ENCODE measurements around the gene TSPEAR. TPM values are rescaled to one million over a fixed set of nuclear protein-coding genes. Genes with fewer than 3 reads are reported as not detected.

Gene TSPEAR
- total RNA-seq, 2 donors from 2014 or later: 0.85 TPM; not detected in 1

- H3K36me3 ChIP-seq: no peaks in the 10 kb centered on the region
- no peak overlapping the region for H3K4me3 ChIP-seq
- TF ChIP-seq POLR2A (IDR thresholded peaks at IDR 0.05): no peak
- no peak for TF ChIP-seq POLR2AphosphoS5 (IDR thresholded peaks at IDR 0.05)
- TF ChIP-seq, protein P1, sequence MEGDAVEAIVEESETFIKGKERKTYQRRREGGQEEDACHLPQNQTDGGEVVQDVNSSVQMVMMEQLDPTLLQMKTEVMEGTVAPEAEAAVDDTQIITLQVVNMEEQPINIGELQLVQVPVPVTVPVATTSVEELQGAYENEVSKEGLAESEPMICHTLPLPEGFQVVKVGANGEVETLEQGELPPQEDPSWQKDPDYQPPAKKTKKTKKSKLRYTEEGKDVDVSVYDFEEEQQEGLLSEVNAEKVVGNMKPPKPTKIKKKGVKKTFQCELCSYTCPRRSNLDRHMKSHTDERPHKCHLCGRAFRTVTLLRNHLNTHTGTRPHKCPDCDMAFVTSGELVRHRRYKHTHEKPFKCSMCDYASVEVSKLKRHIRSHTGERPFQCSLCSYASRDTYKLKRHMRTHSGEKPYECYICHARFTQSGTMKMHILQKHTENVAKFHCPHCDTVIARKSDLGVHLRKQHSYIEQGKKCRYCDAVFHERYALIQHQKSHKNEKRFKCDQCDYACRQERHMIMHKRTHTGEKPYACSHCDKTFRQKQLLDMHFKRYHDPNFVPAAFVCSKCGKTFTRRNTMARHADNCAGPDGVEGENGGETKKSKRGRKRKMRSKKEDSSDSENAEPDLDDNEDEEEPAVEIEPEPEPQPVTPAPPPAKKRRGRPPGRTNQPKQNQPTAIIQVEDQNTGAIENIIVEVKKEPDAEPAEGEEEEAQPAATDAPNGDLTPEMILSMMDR (IDR thresholded peaks at IDR 0.05): no peak
- H3K27me3 ChIP-seq (replicated peaks; ENCODE audit: insufficient read depth): no peaks in the 10 kb centered on the region
- no peaks in the 10 kb centered on the region for H3K9me3 ChIP-seq
- 85% methylated on average over 11 of the region's 11 CpGs for WGBS
- no peak for DNase-seq (ENCODE audit: low spot score)
- intact Hi-C loops (cut with DNase I): no loop called here
- H3K4me1 ChIP-seq (replicated peaks): peaks cover 3% of the 10 kb centered on the region
- H3K27ac ChIP-seq: no peak overlapping the region
These were observed 21.6 kb upstream of the TSPEAR start for GRCh38 chr21:44732956-44733355.

- Histone ChIP-seq H3K27ac (no peak overlapping the region), H3K4me1 (replicated peaks) (peaks cover 3% of the 10 kb centered on the region), H3K4me3 (no peak overlapping the region), H3K36me3 (no peaks in the 10 kb centered on the region), H3K27me3 (replicated peaks; ENCODE audit: insufficient read depth) (peaks cover under 1% of the 10 kb centered on the region), H3K9me3 (no peaks in the 10 kb centered on the region)
- TF ChIP-seq POLR2AphosphoS5 (IDR thresholded peaks at IDR 0.05): no peak
- TF ChIP-seq, protein P1 (IDR thresholded peaks at IDR 0.05): no peak
- no peak for TF ChIP-seq POLR2A (IDR thresholded peaks at IDR 0.05)
- intact Hi-C loops (cut with DNase I): no loop called here
- 96% methylated on average over 10 of the region's 10 CpGs for WGBS
- no peak for DNase-seq (ENCODE audit: low spot score)
These were observed 20.9 kb upstream of the TSPEAR start for GRCh38 chr21:44732263-44732662.

GRCh38 chr21:44730951-44731579 is 19.7 kb upstream of the TSPEAR start:
- H3K4me3 ChIP-seq: no peak overlapping the region
- 63% methylated on average over 9 of the region's 9 CpGs for WGBS
- no peaks in the 10 kb centered on the region for H3K9me3 ChIP-seq
- intact Hi-C loops (cut with DNase I): no loop called here
- no peak overlapping the region for H3K27ac ChIP-seq
- peaks cover 4% of the 10 kb centered on the region for H3K27me3 ChIP-seq (replicated peaks; ENCODE audit: insufficient read depth)
- no peaks in the 10 kb centered on the region for H3K36me3 ChIP-seq
- no peak for DNase-seq (ENCODE audit: low spot score)
- TF ChIP-seq, protein P1 (IDR thresholded peaks at IDR 0.05): no peak
- no peak for TF ChIP-seq POLR2AphosphoS5 (IDR thresholded peaks at IDR 0.05)
- TF ChIP-seq POLR2A (IDR thresholded peaks at IDR 0.05): no peak
- H3K4me1 ChIP-seq (replicated peaks): no peaks in the 10 kb centered on the region

DNA sequence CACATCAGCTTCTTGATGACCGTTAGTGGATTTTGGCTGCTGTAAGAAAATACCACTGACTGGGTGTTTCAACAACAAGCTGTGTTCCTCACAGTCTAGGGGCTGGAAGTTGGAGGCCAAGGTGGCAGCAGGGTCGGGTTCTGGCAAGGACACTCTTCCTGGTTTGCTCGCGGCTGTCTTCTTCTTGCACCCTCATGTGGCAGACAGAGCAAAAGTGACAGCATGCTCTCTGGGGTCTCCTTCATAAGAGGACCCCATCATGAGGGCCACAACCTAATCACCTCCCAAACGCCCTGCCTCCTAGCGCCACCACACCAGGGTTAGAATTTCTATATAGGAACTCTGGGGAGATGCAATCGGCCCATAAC is 18.6 kb upstream of the TSPEAR start:
- 87% methylated on average over 7 of the region's 7 CpGs for WGBS
- no peak overlapping the region for H3K27ac ChIP-seq
- peaks cover 4% of the 10 kb centered on the region for H3K27me3 ChIP-seq (replicated peaks; ENCODE audit: insufficient read depth)
- intact Hi-C loops (cut with DNase I): no loop called here
- H3K36me3 ChIP-seq: no peaks in the 10 kb centered on the region
- TF ChIP-seq POLR2A (IDR thresholded peaks at IDR 0.05) (no peak), POLR2AphosphoS5 (IDR thresholded peaks at IDR 0.05) (no peak)
- TF ChIP-seq, protein P1 (IDR thresholded peaks at IDR 0.05): no peak
- H3K4me3 ChIP-seq: no peak overlapping the region
- no peak for DNase-seq (ENCODE audit: low spot score)
- no peaks in the 10 kb centered on the region for H3K9me3 ChIP-seq
- H3K4me1 ChIP-seq (replicated peaks): no peaks in the 10 kb centered on the region

DNA sequence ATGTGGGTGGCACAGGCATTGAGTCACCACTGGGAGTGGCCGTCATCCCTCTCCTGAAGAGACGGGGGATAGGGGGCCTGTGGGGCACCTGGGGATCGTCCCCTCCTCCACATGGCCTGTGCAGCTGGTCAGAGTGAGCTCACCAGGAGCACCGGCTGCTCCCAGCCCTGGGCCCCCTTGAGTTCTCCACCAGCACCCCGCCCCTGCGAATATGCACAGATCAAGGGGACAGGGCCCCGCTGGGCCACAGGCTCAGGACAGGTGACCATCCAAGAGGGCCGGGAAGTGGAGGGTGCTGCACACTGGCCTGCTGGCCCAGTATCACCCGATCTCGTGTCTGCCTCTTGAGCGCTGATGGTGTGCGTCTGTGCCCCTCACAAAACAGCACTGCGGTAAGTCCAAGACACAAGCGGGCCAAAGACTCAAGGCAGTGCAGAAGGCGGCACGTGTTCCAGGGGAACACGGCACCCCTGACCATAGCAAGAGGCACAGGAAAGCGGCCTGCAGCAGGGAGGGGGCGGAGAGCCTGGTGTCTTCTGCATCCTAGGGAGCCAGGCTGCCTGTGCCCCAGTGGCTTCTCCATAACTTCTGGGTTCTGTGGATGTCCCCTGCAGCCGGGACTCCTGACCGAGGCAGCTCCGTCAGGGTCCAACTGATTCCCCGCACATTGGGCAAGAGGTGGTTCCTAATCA is 18.1 kb upstream of the TSPEAR start:
- intact Hi-C loops (cut with DNase I): no loop called here
- 87% methylated on average over 23 of the region's 23 CpGs for WGBS
- Histone ChIP-seq H3K27me3 (replicated peaks; ENCODE audit: insufficient read depth) (peaks cover 4% of the 10 kb centered on the region), H3K36me3 (no peaks in the 10 kb centered on the region), H3K27ac (no peak overlapping the region), H3K4me3 (no peak overlapping the region), H3K4me1 (replicated peaks) (no peaks in the 10 kb centered on the region), H3K9me3 (no peaks in the 10 kb centered on the region)
- DNase-seq (ENCODE audit: low spot score): no peak
- TF ChIP-seq, protein P1 (IDR thresholded peaks at IDR 0.05): no peak
- no peak for TF ChIP-seq POLR2A (IDR thresholded peaks at IDR 0.05)
- TF ChIP-seq POLR2AphosphoS5 (IDR thresholded peaks at IDR 0.05): no peak

All from prostate gland (tissue), 2 donors.